A673 (cell line): ENCODE data around the gene ASCL2.

ENCODE experiments used
- EZH2 ChIP-seq: fragments of 200-600 bp; sonication (generic); IDR thresholded peaks from 2 replicates; pipeline ENCODE4 v1.6.1; 2017; ENCODE audit warnings: borderline replicate concordance, low read depth, mild to moderate bottlenecking, mixed read lengths, antibody characterized with exemption, low read length; ENCODE audit not compliant: poor library complexity, severe bottlenecking
- TF ChIP-seq, protein P1 (sequence below): fragments of 300-800, 200-600 bp; sonication (generic); conservative IDR thresholded peaks from 2 replicates; pipeline ENCODE4 v1.5.1; 2017; ENCODE audit warnings: low read depth, mild to moderate bottlenecking, antibody characterized with exemption, low read length, moderate library complexity, mixed read lengths

DNA sequence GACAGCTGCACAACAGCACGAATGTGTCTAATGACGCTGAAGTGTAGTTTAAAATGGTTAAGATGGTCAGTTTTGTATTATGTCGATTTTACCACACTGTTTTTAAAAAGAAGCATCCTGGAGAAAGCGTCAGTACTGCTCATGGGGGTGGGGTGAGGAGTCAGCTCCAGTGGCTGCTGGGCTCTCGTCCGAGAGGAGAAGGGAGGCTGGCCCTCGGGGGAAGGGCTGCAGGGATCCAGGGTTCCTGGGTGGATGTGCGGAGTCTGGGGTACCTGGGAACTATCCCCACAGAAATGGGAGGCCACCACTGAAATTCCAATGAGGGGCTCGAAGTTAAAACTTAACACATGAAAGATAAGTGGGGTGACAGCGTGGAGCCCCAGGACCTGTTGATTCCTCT is 19.5 kb upstream of the ASCL2 start:
- TF ChIP-seq, protein P1, sequence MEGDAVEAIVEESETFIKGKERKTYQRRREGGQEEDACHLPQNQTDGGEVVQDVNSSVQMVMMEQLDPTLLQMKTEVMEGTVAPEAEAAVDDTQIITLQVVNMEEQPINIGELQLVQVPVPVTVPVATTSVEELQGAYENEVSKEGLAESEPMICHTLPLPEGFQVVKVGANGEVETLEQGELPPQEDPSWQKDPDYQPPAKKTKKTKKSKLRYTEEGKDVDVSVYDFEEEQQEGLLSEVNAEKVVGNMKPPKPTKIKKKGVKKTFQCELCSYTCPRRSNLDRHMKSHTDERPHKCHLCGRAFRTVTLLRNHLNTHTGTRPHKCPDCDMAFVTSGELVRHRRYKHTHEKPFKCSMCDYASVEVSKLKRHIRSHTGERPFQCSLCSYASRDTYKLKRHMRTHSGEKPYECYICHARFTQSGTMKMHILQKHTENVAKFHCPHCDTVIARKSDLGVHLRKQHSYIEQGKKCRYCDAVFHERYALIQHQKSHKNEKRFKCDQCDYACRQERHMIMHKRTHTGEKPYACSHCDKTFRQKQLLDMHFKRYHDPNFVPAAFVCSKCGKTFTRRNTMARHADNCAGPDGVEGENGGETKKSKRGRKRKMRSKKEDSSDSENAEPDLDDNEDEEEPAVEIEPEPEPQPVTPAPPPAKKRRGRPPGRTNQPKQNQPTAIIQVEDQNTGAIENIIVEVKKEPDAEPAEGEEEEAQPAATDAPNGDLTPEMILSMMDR: no peak
- no peak for TF ChIP-seq EZH2
